HG03280 (cell line): Measurements from ENCODE around the gene SLC17A9.

Source experiments
- ATAC-seq: cut with Tn5 transposase; IDR thresholded peaks from one replicate; pipeline ENCODE4 v1.9.1; 2021; ENCODE audit warnings: mild to moderate bottlenecking, moderate library complexity; ENCODE audit not compliant: unreplicated experiment

SLC17A9 gene

DNA sequence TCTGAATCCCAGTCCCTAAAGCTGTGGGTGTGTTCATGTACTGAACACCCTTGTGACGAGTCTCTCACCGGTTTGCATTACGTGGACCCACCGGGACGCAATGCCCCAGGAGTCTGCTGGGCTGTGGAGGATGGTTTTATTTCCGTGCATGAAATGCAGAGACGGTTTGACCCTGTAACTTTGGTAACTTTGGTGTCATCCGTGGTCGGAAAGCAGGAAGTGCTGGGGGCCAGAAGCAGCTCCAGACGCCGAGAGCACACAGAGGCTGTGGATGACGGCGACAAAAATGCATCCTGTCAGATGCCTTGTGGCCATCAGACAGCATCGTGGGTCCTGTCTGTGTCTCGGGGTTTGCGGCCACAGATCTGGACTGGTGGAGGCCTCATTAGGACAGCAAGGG lies 47.1 kb downstream of the SLC17A9 start:
- no peak for ATAC-seq

DNA sequence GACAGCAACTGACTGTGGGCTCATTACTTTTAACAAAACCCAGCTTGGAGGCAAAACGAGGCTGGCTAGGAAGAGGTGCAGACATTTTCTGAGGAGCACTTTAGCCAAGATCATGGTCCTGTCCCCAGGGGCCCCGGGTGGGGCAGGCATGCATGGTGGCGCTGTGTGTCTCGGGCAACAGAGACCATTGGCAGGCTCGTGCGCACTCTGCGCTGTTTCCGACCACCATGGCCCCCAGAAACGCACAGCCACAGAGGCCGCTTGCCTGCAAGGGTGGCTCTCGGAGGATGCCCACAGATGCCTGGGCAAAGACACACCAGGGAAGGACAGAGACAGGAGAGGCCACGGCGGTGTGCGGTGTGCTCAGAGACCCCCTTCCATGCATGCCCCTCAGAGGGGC lies 47.5 kb downstream of the SLC17A9 start:
- ATAC-seq: no peak

DNA sequence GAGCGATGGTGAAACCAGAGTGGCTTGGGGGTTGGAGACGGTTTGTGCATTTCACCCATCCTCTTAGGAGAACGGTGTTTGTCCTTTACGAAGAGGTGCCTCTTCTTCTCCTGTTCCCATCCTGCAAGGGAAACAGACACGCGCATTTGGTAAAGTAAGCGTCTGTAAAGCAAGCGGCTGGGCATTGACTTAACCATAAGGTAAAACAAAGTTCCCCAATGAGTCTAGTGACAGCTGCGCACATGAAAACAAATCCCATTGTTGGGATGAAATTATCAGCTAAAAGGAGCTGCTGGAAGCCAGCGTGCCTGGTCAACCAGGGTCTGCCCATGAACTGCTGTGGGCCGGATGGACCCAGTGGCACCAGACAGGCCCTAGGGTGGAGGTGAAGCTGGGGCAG lies 48.4 kb downstream of the SLC17A9 start:
- no peak for ATAC-seq

DNA sequence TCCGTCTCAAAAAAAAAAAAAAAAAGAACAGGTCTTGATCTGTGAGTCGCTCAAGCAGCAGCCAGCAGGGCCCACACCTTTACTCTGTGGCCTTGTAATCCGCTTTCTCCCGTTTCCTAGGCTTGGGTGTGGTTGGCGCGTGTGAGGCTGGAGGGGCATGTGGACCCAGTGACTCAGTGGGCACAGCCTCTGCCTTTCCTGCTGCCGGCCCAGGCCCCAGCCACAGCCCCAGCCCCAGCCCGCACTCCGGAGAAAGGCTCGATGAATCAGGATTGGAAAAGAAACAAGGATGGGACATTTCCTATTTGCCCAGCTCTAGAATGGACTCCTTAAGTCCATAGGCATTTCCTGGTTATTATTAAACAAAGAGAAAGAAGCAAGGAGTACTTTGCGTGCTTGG lies 50.0 kb downstream of the SLC17A9 start:
- no peak for ATAC-seq

DNA sequence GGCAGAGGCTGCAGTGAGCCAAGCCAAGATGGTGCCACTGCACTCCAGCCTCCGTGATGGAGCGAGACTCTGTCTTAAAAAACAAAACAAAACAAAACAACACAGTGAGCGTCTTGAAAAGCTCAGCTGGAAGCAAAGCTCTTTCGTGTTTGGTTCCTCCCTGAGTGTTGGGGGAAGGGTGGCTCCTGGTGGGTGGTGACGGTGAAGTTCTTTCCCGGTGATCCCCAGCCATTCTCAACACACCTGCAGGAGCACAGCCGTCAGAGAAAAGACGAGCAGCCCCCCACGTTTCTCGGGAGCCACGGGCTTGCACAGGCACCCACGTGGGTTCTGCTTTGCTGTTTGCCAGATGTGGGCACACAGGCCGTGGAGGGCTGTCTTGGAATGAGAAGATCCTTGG lies 51.0 kb downstream of the SLC17A9 start:
- no peak for ATAC-seq

DNA sequence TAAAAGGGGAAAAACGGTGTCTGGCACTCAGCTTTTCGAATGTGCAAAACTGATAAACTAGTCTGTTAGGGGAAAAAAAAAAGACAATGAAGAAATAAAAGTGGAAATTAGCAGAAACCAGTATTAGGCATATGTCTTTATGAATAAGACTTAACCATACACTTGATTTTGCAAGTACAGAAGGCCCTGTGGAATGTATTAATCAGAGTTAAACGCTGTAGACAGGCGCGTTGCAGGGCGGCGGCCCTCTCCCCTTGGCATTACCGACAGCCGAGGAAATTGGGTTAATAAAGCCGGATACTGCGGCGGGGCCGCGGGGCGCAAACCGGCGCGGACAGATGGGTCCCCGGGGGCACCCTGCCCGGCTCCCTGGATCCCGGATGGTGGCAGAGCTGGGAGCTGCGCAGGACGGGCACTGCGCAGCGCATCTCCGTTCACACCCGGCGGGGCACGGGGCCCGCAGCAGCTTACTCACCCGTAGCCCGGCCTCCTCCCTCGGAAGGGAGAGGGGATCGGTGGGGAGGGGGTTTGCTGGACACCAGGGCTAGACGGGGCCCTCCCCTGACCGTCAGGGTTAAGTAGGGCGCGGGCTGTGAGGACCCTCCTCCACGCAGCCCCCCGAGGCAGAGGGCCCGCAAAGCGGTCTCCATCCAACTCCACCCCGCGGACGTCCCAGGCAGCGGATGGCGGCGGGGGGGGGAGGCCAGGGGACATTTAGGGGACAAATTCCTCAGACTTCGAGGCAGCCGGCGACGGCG lies 52.3 kb downstream of the SLC17A9 start:
- ATAC-seq: no peak

DNA sequence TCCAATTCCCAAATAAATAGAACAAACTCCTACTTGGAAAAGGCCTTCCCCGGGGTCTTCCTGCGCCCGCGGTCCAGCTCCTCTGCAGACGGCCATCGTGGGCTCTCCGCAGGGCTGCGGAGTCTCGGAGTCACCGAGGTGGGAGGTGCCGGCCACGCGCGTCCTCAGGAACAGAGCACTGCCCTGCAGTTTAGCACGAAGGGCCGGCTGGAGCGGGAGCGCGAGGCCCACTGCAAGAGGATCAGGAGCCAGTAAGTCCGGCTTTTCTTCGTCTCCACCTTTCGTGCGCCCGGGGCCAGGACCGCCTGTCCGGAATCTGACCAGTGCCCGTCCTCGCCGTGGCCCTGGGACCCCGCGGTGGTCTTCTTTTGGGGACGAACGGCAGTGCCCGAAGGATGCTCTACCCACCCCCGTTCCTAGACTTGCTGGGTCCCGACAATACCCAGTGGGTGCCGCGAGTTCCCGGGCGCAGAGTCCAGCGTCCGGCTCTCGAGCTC lies 52.9 kb downstream of the SLC17A9 start:
- no peak for ATAC-seq

DNA sequence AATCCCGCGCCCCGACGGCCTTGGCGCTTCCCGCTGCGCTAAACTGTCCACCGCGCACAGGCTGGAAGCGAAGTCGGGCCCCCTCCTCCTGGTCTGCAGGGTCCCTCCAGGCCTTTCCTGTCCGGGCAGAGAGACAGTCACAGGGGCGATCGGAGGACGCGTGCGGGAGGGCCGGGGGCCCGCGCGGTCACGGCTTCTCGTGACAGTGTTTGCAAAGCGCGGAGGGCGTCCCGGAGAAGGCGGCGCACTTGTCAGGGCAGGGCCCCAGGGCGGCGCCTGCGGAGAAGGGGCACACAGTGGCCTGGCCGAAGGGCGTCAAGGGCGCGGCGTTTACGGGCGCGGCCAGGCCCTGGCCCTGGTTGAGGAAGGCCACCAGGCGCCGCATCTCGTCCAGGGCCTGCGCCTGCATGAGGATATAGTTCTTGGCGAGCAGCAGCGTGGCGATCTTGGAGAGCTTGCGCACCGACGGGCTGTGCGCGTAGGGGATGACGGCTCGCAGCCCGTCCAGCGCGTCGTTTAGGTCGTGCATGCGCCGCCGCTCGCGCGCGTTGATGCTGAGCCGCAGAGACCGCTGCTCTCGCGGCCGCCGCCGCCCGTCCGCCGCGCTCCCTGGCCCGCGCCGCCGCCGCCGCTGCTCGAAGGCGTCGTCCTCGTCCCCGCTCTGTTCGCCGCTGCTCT lies 53.5 kb downstream of the SLC17A9 start:
- ATAC-seq: no peak

DNA sequence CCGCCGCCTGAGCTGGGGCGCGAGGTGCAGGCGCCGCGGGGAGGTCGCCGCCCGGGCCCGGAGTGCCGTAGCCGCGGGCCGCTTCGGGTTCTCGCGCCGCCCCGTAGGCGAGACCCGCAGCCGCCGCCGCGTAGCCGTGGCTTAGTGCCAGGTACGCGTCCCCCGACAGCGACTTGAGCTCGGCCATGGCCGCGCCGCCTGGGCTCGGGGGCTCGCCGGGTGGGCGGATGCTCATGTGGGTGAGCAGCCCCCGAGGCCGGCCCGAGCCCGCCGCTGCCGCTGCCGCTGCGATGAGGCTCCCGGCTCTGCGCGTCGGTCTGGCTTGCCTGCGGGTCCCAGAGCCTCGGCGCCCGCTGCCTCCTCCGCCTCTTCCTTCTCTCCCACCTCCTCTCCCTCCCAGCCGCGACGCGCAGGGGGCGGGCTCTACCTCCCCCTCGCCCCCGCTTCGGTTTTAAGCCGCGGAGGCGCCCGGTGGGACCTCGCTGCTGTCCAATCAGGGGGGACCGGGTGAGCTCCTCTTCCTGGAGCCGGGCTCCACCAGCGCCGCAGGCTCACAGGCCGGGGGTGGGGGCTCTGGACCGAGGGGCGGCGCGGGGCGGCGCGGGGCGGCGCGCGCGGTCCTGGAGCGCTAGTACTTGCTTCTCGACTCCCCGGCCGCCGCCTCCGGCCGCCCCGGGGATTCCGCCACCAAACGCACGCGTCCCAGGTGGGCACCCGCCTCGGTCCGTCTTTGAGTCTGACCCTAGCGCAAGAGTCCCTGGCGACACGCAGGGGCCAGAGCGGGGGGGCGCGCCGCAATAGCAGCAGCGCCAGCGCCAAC lies 54.2 kb downstream of the SLC17A9 start, which contains the start of gene BHLHE23:
TSS of gene BHLHE23 (minus strand) at position 425 of the 820 bp plus-strand sequence. CDS start at position 235, 190 bp downstream.
- ATAC-seq: no peak

DNA sequence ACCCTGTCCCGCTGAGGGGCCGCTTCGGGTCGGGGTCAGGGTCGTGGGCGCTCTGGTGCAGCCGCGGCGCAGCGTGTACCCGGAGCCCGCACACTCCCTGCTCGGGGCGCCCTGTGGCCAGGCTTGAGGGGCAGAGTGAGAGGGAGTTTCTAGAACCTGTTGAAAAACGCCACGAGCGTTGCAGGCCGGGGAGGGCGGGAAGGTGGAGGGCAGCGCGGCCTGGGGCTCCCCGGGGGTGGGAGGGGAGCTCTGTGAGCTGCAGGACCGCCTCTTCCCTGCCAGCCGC lies 54.8 kb downstream of the SLC17A9 start:
- no peak for ATAC-seq

DNA sequence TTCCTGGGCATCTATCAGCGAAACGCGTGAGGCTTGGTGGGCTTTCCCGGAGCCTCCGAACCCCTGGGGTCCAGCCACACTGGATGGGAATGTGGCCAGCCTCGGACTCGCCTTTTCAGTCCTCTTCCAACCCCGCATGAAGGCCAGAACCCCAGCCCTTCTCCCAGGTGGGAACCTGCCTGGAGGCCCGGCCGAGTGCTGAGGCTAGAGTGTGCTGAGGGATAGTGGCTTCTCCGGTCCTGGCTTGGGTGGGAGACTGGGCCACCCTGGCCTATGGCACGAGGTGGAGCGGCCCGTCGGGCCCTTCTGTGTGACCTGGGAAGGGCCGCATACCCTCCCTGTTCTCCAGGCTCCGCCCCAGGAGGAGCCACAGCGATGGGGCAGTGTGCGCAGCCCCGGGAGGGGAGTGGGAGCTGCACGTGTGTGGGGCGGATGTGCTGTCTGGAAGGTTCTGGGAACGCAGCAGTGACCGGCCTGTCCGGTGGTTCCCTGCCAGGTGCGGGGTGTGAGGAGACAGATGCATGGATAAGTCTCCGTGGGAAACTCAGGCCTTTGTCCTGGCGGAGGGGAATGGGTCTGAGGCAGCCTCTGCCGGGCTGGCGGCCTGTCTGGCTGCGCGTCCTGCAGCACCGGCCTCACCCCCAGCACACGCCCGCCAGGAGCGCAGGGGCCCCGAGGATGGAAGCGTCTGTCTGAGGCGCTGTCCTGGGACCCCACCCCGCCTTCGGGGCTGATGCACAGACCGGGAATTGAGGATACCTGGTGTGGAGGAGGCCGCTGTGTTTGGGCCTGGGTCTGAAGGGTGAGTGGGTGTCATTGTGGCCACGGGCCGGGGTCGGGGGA lies 55.4 kb downstream of the SLC17A9 start:
- ATAC-seq: no peak

DNA sequence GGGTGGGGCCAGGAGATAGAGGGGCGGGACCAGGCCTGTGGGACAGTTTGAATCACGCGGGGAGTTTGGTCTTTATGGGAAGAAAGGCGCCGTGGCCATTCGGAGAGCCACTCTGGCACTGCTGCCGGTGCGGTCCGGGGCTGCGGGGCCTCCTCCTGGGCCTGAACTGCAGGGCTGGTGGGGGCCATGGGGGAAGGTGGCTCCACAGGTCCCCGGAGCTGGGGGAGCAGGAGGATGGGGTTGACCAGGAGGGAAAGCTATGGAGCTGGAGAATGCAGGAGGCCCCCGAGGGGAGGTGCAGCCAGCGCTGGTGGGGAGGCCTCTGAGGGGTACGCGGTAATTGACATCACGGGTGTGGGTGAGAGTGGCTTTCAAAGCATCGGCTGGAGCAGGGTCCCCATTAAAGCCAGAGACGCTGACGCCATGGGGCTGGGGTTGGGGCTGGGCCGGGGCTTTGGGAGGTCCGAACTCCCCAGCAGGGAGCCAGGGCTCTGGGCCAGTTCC lies 56.1 kb downstream of the SLC17A9 start:
- ATAC-seq: no peak

DNA sequence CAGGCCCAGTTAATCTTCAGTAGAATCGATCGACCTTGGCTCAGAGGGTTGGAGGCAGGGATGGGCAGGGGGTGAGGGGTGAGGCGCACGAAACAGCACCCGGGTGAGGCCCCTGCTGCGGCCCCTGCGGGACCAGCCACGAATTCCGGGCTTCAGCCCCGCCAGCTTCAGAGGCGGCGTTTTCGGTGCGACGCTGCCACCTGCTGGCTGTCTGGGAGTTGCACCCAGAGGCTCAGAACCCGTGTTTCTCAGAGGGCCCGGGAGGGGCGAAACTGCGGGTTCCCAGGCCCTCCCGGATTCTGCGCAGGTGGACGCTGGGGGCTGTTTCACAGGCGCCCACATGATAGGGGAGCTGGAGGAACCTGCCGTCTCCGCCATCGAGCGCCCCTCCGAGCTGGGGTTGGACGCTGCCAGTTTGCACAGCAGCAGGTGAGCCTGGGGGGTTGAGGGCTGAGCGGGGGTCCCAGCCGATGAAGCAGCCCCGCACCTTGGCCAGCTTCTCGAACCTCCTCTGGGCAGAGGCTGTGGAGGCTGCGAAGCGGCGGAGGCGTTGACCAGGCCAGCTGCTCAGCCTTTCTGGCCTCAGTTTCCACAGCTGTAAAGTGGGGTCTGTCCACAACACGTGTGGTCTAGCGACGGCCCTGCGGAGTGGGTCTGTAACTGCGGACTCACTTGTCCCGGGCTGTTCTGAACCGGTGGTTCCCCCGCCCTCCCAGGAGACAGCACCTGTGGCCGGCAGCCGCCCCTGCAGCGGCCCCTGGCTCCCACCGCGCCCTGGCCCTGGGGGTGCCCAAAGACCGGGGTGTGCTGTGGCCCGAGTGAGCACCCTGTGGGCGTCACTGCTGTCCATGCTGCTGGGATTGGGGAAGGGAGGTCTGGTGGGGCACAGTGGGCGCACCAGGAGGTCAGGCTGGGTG lies 56.8 kb downstream of the SLC17A9 start:
- peak; percentile 51 for ATAC-seq

DNA sequence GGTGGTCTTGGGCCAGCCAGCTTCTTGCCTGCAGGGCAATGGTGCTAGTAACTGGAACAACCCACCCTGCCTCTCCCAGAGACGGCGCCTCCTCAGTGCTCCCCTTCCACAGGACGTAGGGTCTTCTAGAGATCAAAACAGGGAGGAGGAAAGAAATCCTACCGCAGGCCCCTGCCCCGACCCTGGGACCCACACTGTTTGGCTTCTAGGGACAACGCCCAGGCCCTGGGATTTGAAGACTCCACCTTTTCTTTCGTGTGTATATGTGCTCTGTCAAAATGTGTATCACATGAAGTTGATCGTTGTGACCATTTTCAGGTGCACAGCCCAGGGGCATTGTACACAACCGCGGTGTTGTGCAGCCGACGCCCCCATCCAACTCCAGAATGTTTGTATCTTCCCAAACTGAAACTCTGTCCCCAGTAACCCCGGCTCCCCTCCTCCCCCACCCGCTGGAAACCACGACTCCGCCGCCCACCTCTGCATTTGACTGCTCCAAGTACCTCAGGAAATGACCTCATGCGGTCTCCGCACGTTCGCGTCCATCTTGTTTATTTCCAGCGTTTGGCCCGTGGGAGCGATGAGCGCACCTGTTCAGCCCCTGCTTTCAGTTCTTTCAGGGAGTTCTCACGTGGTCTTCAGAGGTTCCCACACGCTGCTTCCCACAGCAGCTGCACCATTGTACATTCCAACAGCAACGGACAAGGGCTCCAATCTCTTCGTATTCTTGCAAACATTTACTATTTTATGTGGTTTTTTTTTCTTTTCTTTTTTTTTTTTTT lies 57.7 kb downstream of the SLC17A9 start:
- ATAC-seq: peak; percentile 65

DNA sequence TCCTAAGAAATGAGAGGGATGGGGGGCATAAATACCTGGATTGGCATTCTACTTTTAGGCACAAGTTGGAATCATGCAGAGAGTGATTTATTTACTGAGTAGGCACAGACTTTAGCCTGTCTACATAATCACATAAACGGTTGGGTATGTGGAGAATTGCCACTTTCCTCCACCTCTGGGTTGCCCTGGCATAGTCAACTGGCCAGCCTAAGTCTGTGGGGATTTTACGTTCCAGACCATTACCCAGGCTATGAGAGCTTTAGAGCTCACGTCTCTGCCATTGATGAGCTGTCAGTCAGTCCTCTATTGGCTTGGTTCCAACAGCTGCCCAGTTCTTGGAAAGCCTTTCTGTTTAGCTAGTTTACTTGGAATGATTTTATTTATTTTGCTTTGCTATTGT lies 59.3 kb downstream of the SLC17A9 start:
- ATAC-seq: no peak

DNA sequence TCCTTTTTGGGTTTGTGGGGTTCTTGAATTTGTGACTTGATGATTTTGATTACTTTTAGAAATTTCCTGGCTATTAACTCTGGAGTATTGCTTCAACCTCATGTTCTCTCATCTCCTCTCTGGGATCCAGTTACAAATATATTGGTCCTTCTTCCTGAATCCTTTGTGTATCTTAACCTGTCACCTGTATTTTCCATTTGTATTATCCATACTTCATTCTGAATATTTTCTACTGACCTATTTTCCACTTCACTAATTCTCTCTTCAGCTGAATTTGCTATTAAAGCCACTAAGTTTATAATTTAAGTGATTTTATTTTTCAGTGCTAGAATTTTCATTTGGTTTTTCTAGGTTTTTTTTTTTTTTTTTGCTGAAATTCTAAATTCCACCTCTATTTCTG lies 60.7 kb downstream of the SLC17A9 start:
- ATAC-seq: no peak

DNA sequence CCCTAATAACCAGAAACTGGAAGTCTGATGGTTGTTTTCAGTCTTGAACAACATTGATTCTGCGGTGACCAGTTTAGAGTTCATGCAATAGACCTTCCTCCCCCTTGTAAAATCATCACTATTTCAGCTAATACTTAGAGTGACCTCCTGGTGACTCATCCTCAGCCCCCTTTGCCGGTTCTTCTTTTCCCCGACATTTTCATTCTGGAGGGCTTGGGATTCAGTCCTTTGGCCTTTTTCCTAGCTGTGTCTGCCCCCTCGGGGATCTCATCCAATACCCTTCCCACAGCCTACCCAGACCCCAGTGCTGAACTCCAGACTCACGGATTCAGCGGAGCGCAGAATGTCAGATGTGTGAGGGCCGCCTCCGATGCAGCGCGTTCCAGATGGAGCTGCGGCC lies 61.8 kb downstream of the SLC17A9 start:
- ATAC-seq: no peak

DNA sequence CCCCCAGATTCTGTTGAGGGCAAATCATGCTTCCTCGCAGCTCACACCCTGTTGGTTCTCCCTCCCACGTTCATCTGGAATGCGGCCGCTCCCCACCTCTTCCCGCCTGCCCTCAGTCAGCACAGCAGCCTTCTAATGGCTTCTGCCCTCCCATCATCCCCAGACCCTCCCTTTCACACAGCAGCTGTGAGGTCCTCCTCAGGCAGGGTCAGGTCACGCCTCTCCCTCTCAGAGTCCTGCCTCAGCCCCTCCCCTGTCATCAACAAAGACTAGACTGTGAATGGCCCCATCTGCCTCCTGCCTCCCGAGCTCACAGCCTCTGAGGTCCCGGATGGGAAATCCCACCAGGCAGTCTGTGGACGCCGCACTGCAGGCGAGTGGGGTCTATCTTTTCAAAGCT lies 62.2 kb downstream of the SLC17A9 start:
- ATAC-seq: no peak

DNA sequence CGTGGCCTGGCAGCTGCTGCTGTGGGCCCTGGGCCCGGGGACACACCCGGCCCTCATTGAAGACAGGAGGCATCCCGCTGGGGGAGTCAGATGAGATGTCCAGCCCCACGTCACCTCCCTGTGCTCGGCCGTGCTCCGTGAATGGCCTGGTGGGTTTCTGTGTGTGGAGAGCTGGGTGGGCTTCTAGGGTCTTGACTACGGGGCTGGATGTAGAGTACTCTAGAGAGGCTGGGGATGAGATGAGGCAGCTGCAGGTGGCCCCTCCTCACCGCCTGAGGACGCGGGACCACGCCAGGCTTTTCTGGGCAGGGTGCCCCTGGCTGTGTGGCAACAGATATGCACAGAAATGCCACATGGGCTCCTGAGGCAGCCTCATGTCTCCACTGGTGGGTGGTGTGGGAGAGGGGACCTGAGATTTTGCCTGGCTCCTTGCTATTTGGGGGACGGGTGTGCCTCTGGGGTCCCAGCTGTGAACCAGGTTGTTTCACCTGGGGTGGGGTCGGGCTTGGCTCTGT lies 62.7 kb downstream of the SLC17A9 start:
- ATAC-seq: no peak
